GM21723 (cell line): ENCODE measurements around the gene IPCEF1.
"Not testable (repeated sequence)": the region's sequence is repeated elsewhere in the genome, so short reads cannot be mapped to it uniquely, and the experiment has no call there.

Experiments used
- ATAC-seq: cut with Tn5 transposase; IDR thresholded peaks from one replicate; pipeline ENCODE4 v1.9.1; 2021; ENCODE audit warnings: mild to moderate bottlenecking, moderate library complexity; ENCODE audit not compliant: unreplicated experiment

Gene IPCEF1

DNA sequence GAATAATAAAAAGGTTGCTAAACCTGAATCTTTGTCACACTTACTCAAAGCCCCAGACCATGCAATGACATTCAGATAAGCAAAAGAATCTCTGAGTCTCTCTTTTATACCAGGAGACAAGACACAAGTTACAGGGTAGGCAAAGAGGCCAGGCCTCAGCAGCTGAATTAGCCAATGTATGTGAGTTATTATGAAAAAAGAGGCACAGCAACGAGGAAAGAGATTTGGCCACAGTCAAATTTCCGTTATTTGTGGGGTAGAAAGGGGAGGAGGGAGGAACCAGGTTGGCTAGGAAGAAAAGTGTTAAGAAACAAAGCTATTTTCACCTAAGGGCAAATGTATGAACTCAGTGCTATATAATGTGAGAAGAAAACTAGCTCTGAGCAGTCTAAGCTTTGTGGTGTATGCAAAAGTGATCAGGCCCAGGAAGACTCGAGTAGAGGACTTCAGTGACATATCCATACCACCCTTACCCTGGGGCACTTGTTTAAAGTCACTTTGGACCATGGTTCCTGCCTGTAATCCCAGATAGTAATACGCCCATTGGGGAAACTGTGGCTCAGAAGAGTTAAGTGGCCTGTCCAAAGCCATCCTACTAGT lies 19.1 kb downstream of the IPCEF1 start:
- no peak for ATAC-seq

DNA sequence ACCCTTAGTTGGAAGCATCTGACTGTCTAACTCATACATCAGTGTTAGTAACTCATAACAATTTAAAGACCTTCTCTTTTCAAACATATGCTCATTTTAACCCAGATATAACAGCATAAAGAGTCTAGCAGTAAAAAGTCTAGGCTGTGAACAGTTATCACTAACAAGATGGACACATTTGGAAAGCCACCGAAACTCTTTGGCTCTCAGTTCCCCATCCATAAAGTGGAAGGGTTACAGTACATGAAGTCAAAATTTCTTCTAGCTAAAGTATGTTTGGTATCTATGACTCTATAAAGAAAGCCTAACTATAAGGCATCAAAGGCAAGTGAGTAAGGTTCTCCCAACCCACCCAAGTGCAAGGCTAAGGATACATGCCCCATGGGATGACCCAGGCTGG lies 22.5 kb downstream of the IPCEF1 start:
- ATAC-seq, result not testable (repeated sequence)

DNA sequence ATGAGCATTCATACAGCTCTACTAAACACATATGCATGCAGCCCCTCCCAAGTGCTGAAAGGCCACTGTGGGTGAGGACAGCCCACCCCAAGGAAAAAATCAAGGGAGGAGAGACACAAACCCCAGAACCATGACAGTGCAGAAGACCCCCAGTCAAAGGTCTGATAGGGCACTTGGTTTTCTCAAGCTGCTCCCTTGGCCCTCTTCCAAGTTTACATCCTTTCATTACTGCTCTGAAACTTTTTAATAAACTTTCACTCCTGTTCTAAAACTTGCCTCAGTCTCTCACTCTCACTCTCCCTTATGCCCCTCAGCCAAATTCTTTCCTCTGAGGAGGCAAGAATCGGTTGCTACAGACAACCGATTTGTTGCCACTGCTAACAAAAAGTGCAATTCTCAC lies 24.9 kb downstream of the IPCEF1 start:
- no peak for ATAC-seq

DNA sequence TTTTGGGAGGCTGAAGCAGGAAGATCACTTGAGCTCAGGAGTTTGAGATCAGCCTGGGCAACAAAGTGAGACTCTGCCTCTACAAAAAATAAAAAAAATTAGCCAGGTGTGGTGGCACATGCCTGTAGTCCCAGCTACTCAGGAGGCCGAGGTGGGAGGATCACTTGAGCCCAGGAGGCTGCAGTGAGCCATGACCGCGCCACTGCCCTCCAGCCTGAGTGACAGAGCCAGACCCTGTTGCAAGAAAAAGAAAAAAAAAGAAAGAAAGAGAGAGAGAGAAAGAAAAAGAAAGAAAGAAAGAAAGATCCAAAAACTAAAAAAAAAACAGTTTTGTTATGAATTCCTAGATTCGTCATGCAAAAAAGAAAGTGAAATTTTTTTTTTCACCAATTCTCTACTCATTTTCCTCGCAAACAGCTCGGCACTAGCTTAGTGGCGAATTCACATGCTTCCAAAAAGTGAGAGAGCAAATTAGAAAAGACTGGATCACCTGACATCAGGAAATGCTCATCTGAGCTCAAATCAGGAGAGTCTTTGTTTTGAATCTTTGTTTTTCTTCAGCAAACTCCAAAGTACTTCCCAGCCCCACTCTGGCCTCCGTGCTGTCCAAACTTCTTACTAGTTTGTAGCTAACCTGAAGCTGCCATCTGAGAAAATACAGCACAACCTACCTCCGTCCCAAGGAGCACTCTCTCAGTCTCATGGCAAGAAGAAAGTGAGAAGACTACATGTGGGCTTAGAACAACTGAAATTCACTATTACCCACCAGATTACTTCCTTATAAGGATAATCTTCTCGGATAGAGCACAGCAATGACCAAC lies 27.0 kb downstream of the IPCEF1 start:
- no peak for ATAC-seq

DNA sequence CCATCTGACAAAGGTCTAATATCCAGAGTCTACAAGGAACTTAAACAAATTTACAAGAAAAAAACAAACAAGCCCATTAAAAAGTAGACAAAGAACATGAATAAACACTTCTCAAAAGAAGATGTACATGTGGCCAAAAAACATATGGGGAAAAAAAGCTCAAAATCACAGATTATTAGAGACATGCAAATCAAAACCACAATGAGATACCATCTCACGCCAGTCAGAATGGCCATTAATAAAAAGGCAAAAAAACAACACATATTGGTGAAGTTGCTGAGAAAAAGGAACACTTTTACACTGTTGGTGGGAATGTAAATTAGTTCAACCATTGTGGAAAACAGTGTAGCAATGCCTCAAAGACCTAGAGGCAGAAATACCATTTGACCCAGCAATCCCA lies 29.3 kb downstream of the IPCEF1 start:
- ATAC-seq, result not testable (repeated sequence)

DNA sequence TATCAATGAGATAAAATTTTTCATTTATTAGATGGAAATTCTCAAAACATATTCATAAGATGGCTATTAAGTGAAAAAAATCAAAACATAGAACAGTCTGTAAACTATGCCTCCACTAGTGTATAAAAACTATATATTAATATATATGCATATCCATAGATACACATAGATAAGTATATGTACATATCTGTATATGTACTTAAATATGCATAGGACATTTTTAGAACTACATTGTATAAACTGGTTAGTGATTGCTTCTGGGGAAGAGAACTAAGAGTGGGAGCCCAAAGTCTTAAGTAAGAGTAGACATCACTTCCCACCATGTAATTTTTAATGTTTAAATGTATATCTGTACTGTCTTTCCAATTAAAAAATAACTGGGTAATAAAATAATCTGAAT lies 31.5 kb downstream of the IPCEF1 start:
- ATAC-seq, result no peak

DNA sequence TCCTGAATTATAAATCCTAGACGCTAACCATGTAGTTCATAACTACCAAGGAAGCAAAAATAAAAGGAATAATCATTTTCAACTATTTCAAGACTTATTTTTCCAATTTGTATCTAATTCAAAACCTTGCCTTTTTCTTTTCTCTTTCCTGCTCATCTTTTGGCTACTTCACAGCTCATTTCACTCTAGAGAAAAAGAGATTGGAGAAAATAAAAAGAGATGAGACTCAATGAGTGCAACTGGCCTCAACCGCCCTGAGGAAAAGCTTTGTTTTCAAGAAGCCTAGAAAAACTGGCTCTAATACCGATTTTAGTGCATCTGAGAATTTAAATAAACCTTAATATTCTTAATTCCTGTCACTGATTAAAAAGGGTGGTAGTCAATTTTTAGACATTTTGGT lies 36.4 kb downstream of the IPCEF1 start:
- no peak for ATAC-seq

DNA sequence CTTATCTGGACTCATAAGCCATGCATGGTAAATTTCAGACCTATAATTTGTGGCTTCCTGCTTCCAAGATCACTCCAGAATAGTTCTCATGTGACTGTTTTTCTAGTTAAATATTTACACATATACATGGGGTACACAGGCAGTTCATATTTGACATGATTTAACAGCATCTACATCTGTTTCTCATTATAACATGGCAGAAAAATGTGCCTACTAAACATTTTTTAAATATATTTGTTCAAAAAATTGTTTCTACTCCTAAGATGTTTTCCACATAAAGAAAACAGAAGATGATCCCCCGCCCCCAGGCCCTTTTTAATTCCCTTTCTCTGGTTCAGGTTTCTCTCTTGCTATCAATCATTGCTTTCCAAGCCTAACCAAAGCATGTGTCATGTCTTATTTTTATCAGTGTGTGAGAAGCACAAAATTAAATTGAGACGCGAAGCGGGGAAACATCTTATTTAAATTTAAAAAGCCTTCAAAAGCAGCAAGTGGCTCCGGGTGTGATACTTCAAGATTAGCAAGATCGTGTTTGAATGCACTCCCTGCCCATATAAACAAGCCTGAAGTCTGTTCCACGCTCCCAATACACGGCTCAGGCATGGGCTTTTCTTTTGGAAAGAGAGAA lies 37.3 kb downstream of the IPCEF1 start:
- ATAC-seq, result no peak

DNA sequence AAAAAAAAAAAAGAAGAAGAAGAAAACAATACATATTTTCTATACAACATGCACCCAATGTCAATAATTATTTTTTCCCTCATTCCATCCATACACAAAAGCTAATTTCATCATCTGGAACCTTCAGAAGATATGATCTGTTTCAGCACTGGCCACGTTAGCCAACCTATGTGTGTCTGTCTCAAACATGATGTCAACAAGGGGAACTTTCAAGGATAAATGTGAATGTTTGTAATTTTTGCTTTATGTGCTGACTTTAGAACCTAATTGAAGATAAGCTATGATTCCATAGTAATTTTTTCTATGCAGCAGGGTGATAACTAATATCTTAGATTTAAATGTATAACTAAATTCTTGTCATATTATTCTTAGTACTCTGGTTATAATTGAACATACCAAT lies 37.9 kb downstream of the IPCEF1 start:
- no peak for ATAC-seq

DNA sequence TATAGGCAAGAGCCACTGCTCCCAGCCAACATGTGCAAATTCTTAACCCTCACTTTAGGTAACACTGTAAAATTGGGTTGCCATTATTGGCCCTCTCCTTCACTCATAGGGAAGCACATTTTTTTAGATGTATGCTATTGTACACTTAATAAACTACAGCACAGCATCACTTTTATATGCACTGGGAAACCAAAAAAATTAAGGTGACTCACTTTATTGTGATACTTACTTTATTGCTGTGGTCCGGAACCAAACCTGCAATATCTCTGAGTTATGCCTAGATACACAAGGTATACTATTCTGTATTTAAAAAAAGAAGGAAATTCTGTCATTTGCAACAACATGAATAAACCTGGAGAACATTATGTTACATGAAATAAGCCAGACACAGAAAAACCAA lies 40.5 kb downstream of the IPCEF1 start:
- ATAC-seq, result no peak

DNA sequence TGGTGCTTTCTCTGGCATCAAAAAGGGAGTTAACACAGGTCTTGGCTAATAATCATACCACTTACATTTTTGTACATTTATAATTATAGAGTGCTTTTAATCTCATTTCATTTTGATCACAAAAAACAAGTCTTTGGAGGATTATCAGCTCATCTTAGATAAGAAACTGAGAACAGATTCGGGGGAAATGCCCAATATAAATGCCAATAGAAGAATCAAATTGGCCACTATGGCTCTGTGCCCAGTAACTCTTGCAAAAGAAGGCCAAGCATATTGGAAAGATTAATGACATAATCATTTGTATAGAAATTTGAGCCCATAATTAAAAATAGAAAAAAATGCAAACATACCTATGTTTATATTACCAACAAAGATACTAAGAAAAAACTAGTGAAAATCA lies 42.5 kb downstream of the IPCEF1 start:
- no peak for ATAC-seq

DNA sequence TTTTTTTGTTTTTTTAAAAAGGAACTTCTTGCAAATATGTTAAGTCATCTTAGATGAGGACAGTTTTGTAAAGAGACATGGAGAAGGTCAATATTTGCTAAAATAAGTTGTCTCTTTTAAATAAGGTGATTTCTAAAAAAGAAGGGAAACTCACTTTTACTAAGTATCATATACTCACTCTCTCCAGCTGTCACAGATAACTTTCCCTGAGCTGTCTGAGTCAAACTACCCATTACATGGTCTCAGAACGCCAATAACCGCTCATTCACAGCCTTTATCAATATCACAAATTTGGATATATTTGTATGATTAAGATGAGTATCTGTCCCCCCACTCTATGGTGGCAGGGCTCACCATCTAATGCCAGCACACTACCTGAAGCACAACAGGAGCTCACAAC lies 47.6 kb downstream of the IPCEF1 start:
- no peak for ATAC-seq

DNA sequence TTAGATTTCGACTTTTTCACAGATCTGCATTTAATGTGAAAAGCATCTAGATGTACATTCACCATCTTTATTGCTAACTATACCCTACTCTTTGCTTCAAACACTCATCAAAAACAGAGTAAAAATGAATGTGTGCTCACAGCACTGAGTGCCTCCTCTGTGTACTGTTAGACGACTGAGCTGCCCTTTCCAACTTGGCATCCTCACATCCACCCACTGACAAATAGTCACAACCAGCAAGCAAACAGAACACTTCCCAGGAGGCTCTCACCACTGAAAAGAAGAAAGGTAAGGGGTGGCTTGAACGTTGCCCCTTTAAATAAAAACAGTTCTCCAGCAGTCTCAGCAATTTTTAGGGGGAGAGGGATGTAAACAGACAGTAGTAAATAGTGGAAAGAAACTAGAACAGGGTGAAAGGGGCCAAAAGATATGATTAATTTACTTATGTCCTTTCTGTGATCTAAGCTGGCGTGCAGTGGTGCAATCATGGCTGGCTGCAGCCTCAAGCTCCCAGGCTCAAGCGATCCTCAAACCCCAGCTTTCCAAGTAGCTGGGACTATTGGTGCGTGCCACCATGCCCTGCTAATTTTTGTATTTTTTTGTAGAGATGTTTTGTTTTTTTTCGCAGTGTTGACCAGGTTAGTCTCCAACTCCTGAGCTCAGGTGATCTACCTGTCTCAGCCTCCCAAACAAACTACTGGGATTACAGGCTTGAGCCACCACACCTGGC lies 48.7 kb downstream of the IPCEF1 start:
- ATAC-seq, result no peak

DNA sequence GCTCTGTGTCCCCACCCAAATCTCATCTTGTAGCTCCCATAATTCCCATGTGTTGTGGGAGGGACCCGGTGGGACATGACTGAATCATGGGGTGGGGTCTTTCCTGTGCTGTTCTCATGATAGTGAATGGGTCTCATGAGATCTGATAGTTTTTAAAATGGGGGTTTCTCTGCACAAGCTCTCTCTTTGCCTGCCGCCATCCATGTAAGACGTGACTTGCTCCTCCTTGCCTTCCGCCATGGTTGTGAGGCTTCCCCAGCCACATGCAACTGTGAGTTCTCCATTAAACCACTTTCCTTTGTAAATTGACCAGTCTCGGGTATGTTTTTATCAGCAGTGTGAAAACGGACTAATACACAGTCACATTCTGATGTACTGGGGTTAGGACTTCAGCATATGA lies 49.5 kb downstream of the IPCEF1 start:
- ATAC-seq, result not testable (repeated sequence)

DNA sequence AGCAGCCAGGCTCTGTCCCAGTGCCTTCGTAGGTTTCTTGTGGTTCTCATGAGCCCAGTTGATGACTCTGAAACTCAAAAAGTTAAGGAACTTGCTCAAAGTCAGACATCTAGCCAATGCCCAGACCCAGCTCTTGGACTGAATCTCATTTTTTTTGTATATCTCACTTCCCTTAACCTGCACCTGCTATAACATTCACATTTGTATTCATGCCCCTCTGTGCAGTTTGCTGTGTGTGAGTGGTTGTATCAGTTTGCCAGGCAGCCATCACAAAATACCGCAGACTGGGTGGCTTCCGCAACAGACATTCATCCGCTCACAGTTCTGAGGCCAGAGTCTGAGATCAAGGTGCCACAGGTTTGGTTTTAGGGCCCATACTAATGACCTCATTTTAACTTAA lies 49.9 kb downstream of the IPCEF1 start:
- peak; percentile 51 for ATAC-seq

DNA sequence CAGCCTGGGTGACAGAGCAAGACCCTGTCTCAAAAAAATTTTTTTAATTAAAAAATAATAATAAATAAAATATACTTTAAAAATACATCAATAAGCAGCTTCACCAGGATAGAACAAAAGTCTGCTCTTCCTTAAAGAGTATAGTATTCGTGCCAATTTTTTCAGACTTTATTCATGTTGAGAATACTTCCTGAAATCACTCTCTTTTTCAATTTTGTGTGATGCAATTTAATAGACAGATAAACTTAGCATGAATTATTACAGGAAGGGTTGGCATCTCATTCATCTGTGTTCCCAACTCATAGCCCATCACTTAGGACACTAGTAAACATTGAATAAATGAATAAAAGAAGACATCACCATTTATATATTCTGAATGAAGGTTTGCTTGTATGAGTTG lies 52.4 kb downstream of the IPCEF1 start:
- no peak for ATAC-seq

DNA sequence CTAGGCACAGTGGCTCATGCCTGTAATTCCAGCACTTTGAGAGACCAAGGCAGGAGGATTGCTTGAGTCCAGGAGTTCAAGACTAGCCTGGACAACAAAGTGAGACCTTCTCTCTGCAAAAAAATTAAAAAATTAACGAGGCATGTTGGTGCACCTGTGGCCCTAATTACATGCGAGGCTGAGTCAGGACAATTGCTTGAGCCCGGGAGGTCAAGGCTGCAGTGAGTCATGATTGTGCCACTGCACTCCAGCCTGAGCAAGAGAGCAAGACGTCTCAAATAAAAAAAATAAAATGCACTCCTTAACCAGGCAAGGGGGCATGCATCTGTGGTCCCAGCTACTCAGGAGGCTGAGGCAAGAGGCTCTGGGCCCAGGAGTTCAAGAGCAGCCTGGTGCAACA lies 53.0 kb downstream of the IPCEF1 start:
- not testable (repeated sequence) for ATAC-seq

DNA sequence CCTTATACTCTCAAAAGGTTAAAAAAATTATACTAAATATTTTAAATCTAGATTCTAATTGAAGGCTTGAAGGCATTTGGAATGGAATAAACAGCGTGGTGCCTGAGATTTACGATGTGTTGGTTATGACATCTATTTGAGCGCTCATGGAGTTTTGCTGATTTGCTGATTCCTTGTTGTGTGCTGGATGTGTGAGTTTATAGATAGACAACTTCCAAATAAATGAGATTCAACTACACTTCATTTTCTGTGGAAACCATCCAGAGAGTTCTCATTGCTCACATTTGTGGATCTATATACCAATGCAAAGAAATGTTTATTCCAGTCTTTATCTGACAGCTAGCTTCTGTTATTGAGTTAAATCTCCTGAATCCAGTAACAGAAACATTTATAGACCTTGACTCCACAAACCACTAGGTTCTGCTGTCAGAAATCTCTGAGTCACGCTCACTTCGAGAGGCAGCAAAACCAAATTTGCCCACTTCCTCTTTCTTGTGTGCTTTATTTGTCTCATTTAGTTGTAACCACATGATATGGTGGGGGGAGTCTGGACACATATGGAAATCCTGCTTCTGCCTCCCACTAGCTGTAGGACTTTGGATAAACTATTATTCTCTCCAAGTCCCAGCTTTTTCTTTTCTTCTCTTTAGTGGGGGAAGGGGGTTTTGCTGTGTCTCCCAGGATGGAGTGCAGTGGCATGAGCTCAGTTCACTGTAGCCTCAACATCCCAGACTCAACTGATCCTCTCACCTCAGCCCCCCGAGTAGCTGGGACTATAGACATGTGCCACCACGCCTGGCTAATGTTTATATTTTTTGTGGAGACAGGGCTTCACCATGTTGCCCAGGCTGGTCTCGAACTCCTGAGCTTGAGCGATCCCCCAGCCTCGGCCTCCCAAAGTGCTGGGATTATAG lies 54.5 kb downstream of the IPCEF1 start:
- peak; percentile 94 for ATAC-seq

DNA sequence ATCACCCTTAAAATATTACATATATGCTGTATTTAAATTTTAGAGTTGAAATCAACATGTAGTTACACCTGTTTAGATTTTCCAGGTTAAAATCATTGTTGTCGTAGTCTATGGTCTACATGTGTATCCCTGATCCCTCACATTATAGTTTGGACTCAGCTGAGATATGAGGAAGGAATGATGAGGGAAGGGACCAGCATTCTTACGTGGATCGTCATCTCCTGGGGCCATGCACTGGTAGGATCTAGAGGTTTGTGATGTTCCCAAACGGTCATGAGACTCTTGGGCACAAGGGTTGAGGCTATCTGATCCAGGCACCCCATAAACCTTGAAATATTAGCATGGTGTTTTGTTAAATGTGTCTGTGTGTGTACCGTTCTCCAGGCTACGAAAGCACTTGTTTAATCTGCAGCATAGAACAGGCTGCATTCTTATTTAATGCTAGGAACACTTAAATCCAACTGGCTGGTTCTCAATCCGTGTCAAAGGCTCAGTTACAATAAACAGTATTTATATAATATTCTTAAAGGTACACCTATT lies 55.4 kb downstream of the IPCEF1 start:
- no peak for ATAC-seq

DNA sequence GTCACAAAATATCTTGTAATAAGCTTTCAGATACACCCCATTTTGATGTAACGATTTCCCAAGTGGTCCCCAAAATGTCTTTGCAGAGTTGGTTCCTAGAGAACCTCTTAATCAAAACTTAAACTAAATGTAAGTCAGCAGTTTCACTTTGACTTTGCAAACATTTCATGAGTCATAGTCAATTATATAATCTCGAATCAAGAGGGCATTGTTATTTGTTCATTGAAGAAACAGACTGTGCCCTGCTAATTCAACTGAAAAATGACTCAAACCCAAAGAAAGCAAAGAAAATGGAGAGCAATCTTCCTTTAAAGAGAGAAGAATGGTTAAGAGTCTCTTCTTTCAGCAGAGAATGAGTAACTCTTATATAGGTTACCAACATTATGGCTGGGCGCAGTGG lies 58.3 kb downstream of the IPCEF1 start:
- ATAC-seq, result no peak
